SK-N-SH (cell line): ENCODE measurements around the gene CST9L. TPM values are rescaled to one million over a fixed set of nuclear protein-coding genes. Genes with fewer than 3 reads are reported as not detected.

Experiments
- CTCF ChIA-PET: fragments of 300-600, 350-600 bp; formaldehyde crosslinking; extraction: SDS; loops from one replicate; lab custom pipeline; 2021; lab: Yijun Ruan, JAX
- POLR2A ChIA-PET: fragments of 350-600 bp; sonication (Branson Sonifier 250); formaldehyde crosslinking; extraction: SDS; loops from one replicate; lab custom pipeline; 2020; ENCODE audit warnings: antibody characterized with exemption, inconsistent platforms; lab: Yijun Ruan, JAX
- DNase-seq: peaks from one replicate; pipeline ENCODE4 v3.0.0; 2012
- H2AFZ ChIP-seq: fragments of 200-600 bp; sonication (generic); 2 replicates; pipeline ENCODE4 v1.8.1; 2016; ENCODE audit warnings: antibody characterized with exemption, mild to moderate bottlenecking, low read depth
- H3F3A ChIP-seq: fragments of 200-600 bp; sonication (generic); replicated peaks from 2 replicates; pipeline ENCODE3; 2016; ENCODE audit warnings: antibody characterized with exemption, mild to moderate bottlenecking; ENCODE audit not compliant: insufficient read depth
- H3K27ac ChIP-seq, 2 experiments: fragments of 200-500 bp in 1 of 2; fragments of 200-600 bp in 1 of 2; sonication (Bioruptor generic) in 1 of 2; sonication (generic), shearing (Covaris generic) in 1 of 2; 2 replicates each; pipeline versions ENCODE4 v1.5.1 to v1.6.1; 2014 to 2016; ENCODE audit warnings: low read depth in 2 of 2, inconsistent platforms in 1 of 2, low read length in 1 of 2, mild to moderate bottlenecking in 1 of 2, mixed read lengths in 1 of 2
- H3K27me3 ChIP-seq: fragments of 200-600 bp; sonication (generic), shearing (Covaris generic); 2 replicates; pipeline ENCODE4 v1.6.1; 2016; ENCODE audit warnings: mixed run types; ENCODE audit not compliant: insufficient read depth
- H3K36me3 ChIP-seq, 2 experiments: fragments of 200-500 bp in 1 of 2; fragments of 200-600 bp in 1 of 2; sonication (Bioruptor generic) in 1 of 2; sonication (generic) in 1 of 2; replicated peaks in 1 of 2; 2 replicates each; pipeline versions ENCODE3 to v1.5.1; 2014 to 2016; ENCODE audit warnings: low read length in 1 of 2, mild to moderate bottlenecking in 1 of 2; ENCODE audit not compliant: insufficient read depth in 2 of 2, control insufficient read depth in 1 of 2
- H3K4me1 ChIP-seq, 2 experiments: fragments of 200-500 bp in 1 of 2; fragments of 200-600 bp in 1 of 2; sonication (Bioruptor generic) in 1 of 2; sonication (generic), shearing (Covaris generic) in 1 of 2; 2 replicates each; pipeline versions ENCODE4 v1.5.1 to v1.6.1; 2014 to 2016; ENCODE audit warnings: low read depth in 1 of 2, low read length in 1 of 2, mixed run types in 1 of 2; ENCODE audit not compliant: insufficient read depth in 2 of 2, control insufficient read depth in 1 of 2
- H3K4me2 ChIP-seq: fragments of 200-600 bp; sonication (generic), shearing (Covaris generic); 2 replicates; pipeline ENCODE4 v1.6.1; 2017; ENCODE audit warnings: mixed run types
- H3K4me3 ChIP-seq, 2 experiments: fragments of 200-500 bp in 1 of 2; fragments of 200-600 bp in 1 of 2; sonication (Bioruptor generic) in 1 of 2; sonication (generic), shearing (Covaris generic) in 1 of 2; 2 replicates each; pipeline versions ENCODE4 v1.5.1 to v1.8.1; 2014 to 2016; ENCODE audit warnings: low read depth in 2 of 2, inconsistent platforms in 1 of 2, low read length in 1 of 2, mild to moderate bottlenecking in 1 of 2, mixed read lengths in 1 of 2, moderate library complexity in 1 of 2
- H3K79me2 ChIP-seq: fragments of 200-600 bp; sonication (generic); 2 replicates; pipeline ENCODE4 v1.8.1; 2017; ENCODE audit warnings: mild to moderate bottlenecking; ENCODE audit not compliant: insufficient read depth
- H3K9ac ChIP-seq: fragments of 200-600 bp; sonication (generic); 2 replicates; pipeline ENCODE4 v1.6.1; 2017; ENCODE audit warnings: mixed run types
- H3K9me2 ChIP-seq: fragments of 200-600 bp; sonication (generic); 2 replicates; pipeline ENCODE4 v1.6.1; 2017; ENCODE audit warnings: mixed run types
- H3K9me3 ChIP-seq: fragments of 200-600 bp; sonication (generic); 2 replicates; pipeline ENCODE4 v1.6.1; 2017; ENCODE audit warnings: mixed run types, mild to moderate bottlenecking, moderate library complexity
- H4K20me1 ChIP-seq: fragments of 200-600 bp; sonication (generic); 2 replicates; pipeline ENCODE4 v1.6.1; 2017; ENCODE audit warnings: mild to moderate bottlenecking, mixed run types; ENCODE audit not compliant: insufficient read depth
- CHD2 ChIP-seq: fragments of 150-350 bp; IDR thresholded peaks from 2 replicates; pipeline ENCODE4 v1.6.1; 2018; ENCODE audit warnings: low read length; ENCODE audit not compliant: partially characterized antibody
- CTCF ChIP-seq: fragments of 200-600 bp; sonication (generic); IDR thresholded peaks from 2 replicates; pipeline ENCODE4 v1.6.1; 2017; ENCODE audit warnings: antibody characterized with exemption, mild to moderate bottlenecking, moderate library complexity
- ELF1 ChIP-seq: IDR thresholded peaks from 2 replicates; pipeline ENCODE4 v1.4.0; 2012
- EZH2phosphoT487 ChIP-seq: fragments of 200-600 bp; sonication (generic); IDR thresholded peaks from 2 replicates; pipeline ENCODE4 v1.6.1; 2017; ENCODE audit warnings: low read depth, mixed run types, mild to moderate bottlenecking, antibody characterized with exemption, moderate library complexity, borderline replicate concordance
- FOXM1 ChIP-seq: IDR thresholded peaks from 2 replicates; pipeline ENCODE4 v1.4.0; 2012; ENCODE audit warnings: low read depth, mild to moderate bottlenecking
- IRF3 ChIP-seq: fragments of 150-350 bp; IDR thresholded peaks from 2 replicates; pipeline ENCODE4 v1.6.1; 2016; ENCODE audit warnings: mild to moderate bottlenecking, low read depth, low read length
- JUND ChIP-seq: IDR thresholded peaks from 2 replicates; pipeline ENCODE4 v1.4.0; 2012
- MAX ChIP-seq: IDR thresholded peaks from 2 replicates; pipeline ENCODE4 v1.4.0; 2012; ENCODE audit warnings: low read depth
- MXI1 ChIP-seq: IDR thresholded peaks from 2 replicates; pipeline ENCODE4 v1.6.1; 2012; ENCODE audit warnings: mild to moderate bottlenecking, low read depth, low read length, improper control_type of control experiment
- NFIC ChIP-seq: IDR thresholded peaks from 2 replicates; pipeline ENCODE4 v1.4.0; 2012; ENCODE audit warnings: borderline replicate concordance
- PBX3 ChIP-seq: IDR thresholded peaks from 2 replicates; pipeline ENCODE4; 2012
- RCOR1 ChIP-seq: fragments of 150-350 bp; IDR thresholded peaks from 2 replicates; pipeline ENCODE4 v1.6.1; 2017; ENCODE audit warnings: antibody characterized with exemption, low read length
- REST ChIP-seq: IDR thresholded peaks from 2 replicates; pipeline ENCODE4 v1.6.1; 2012; ENCODE audit warnings: mild to moderate bottlenecking, low read depth, low read length, moderate library complexity
- RFX5 ChIP-seq: IDR thresholded peaks from 2 replicates; pipeline ENCODE4 v1.6.1; 2012; ENCODE audit warnings: mild to moderate bottlenecking, improper control_type of control experiment, low read length
- TCF12 ChIP-seq: IDR thresholded peaks from 2 replicates; pipeline ENCODE4 v1.4.0; 2012
- TEAD4 ChIP-seq: IDR thresholded peaks from 2 replicates; pipeline ENCODE4 v1.4.0; 2012; ENCODE audit warnings: mild to moderate bottlenecking, borderline replicate concordance; ENCODE audit not compliant: insufficient read depth
- USF1 ChIP-seq: IDR thresholded peaks from 2 replicates; pipeline ENCODE4 v1.4.0; 2012; ENCODE audit warnings: low read depth, borderline replicate concordance
- USF2 ChIP-seq: fragments of 150-350 bp; IDR thresholded peaks from 2 replicates; pipeline ENCODE4 v1.6.1; 2017; ENCODE audit warnings: antibody characterized with exemption, low read length, low read depth, borderline replicate concordance
- YY1 ChIP-seq: IDR thresholded peaks from 2 replicates; pipeline ENCODE4 v1.4.0; 2012; ENCODE audit warnings: low read depth, mild to moderate bottlenecking
- ZBTB33 ChIP-seq: IDR thresholded peaks from 2 replicates; pipeline ENCODE4 v1.4.0; 2012; ENCODE audit warnings: low read depth, borderline replicate concordance
- WGBS: methylation state at CpG from one replicate; pipeline ENCODE4 v1.1.6; 2017; ENCODE audit warnings: low lambda C conversion rate; 5-methylcytosine and 5-hydroxymethylcytosine counted together
- polyA plus RNA-seq, 3 experiments: library from polyadenylated mRNA; depleted of rRNA; stranded (reverse); fragments of >200 nt; gene quantifications; 2 replicates each; pipeline ENCODE4 v1.2.3, GENCODE V29; 2012

Gene CST9L
- polyA plus RNA-seq, 1 of the 3 experiments (the other 2 are of a cell fraction), result not detected

- Histone ChIP-seq H3K27ac (no peak overlapping the region), H3K36me3 (no peaks in the 10 kb centered on the region), H3K79me2 (no peaks in the 10 kb centered on the region), H3K4me3 (no peak overlapping the region), H3K9me3 (no peaks in the 10 kb centered on the region), H3K27me3 (no peaks in the 10 kb centered on the region), H2AFZ (no peak overlapping the region), H3K4me2 (no peak overlapping the region), H4K20me1 (no peaks in the 10 kb centered on the region), H3F3A (no peaks in the 10 kb centered on the region), H3K4me1 (no peaks in the 10 kb centered on the region), H3K9ac (no peak overlapping the region), H3K9me2 (no peaks in the 10 kb centered on the region)
- ChIA-PET POLR2A (no interaction called here), CTCF (interaction anchor here (0.9 to 1.2 kb wide), 2 partner anchors 12 to 14 kb away, joined by 3 read pairs; no protein-coding TSS in a partner anchor)
- TF ChIP-seq ELF1 (no peak), CHD2 (no peak), MXI1 (no peak), EZH2phosphoT487 (no peak), REST (no peak), ZBTB33 (no peak), TCF12 (no peak), YY1 (no peak), RFX5 (no peak), PBX3 (no peak), CTCF (no peak), NFIC (no peak), JUND (no peak), USF1 (no peak), TEAD4 (no peak), IRF3 (no peak), USF2 (no peak), MAX (no peak), RCOR1 (no peak), FOXM1 (no peak)
- no peak for DNase-seq
- WGBS, result 0% methylated on average over 5 of the region's 5 CpGs
Measured at GRCh38 chr20:23584434-23585199, 16.3 kb upstream of the CST9L start.
